ENCODE data around the gene BABAM1.
A peak's percentile ranks its signal among the peaks of the same experiment; 100 is the strongest.
"Not testable (repeated sequence)": the region's sequence is repeated elsewhere in the genome, so short reads cannot be mapped to it uniquely, and the experiment has no call there.

Gene BABAM1

DNA sequence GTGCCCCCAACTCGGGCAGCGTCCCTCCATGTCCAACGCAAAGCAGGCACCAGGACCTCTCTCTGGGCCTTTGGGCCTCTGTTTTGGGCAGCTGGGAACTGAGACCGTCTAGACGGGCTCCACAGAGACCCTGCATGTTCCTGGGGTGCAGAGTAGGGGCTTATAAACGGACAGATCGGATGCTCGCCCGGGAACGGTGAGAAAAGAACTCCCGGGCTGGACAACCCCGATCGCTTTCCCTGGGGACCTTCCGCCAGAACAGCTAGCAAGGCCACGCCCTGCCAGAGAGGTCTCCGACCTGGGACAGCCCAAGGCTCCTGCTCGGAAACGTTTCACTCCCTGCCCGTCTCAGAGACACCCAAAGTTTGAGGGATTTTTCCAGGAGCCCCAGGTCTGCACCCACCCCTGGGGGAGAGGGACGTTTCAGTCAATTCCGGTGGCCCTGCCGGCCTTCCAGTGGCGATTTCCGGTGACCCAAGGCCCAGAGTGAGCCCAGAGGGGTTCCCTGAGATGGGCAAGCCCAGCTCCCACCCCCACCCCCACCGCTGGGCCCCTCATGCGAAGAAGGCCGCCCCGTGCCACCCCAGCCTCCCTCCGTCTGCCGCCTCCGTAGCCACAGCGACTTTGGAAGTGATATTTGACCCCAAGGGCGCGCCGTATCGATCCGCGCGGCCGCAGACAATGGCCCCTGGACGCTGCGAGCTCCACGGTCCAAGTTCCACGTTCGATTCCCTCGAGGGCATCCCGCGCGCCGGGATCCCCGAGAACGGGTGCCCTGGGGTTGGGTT lies 23.2 kb upstream of the BABAM1 start:
- no peak for DNase-seq

- DNase-seq = no peak
Measured at GRCh38 chr19:17244618-17245534, 22.4 kb upstream of the BABAM1 start.

GRCh38 chr19:17245535-17245984 lies 21.7 kb upstream of the BABAM1 start, which contains the start of gene NR2F6:
Gene NR2F6, minus strand, starts transcription at chr19:17245919. Its CDS starts 699 bp downstream, at chr19:17245220.
- no peak for DNase-seq

DNA sequence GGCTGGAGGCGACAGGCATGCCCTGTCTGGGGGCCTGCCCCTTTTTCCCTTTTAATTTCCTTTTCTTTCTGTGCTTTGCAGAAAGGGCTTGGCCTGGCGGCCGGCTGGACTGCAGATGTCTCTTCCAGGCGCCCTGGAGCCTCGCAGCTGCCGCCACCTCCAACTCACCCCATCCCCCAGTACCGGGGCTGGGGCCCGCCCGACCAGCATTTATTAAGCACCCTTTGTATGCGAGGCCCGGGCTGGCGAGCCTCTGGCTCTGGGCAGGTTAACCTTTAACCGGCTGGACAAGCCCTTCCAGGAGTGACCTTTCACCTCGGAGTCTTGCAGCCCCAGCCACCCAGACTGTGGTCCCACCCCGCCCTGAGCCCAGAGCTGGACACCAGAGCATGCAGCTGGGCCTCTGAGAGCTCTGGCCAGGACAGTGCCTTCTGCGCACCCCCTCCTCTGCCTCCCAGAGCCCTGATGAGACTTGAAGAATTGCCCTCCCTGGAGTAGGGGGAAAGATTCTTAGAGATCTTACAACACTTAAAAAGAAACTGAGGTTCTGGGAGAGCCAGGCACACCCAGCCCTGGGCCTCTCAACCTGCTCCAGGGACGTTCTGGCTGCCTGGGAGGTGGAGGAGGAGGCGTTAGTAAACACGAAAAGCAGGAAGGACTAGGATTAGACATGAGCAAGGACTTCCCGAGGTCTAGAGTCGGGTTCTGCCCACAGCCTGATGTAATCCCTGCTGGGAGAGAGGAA lies 20.4 kb upstream of the BABAM1 start:
- DNase-seq = no peak

DNA sequence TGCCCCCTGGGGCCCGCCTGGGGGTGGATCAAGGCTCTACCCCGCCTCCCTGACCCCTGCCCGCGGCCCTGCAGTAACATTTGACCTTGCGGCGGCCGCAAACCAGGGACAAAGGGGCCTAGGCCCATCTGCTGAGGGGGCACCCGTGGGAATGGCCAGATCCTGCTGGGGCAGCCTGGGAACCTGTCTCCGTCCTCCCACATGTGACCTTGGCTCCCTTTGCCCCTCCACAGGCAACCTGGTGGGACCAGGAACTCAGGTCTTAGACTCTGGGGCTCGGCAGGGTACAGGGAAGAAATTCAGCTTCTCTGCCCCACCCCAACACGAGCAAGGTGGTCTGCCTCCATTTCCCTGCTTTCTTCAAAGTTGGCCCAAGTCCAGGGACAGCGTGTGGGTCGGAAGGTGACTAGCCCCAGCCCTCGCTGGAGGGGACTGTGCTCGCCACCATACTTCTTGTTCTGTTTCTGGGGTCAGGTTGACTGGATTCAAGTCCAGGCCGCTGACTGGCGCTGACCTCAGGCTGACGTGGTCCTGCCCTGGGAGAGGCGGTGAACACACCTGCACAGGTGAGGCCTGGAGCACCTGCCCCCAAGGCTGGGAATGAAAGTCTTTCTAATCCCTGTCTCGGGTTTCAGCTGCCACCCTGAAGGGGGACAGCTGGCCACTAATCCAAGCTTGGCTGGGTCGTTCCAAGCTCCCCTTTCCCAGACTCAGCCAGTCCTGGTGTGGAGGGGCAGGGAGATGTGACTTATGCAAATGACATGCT lies 19.0 kb upstream of the BABAM1 start:
- DNase-seq = no peak

DNA sequence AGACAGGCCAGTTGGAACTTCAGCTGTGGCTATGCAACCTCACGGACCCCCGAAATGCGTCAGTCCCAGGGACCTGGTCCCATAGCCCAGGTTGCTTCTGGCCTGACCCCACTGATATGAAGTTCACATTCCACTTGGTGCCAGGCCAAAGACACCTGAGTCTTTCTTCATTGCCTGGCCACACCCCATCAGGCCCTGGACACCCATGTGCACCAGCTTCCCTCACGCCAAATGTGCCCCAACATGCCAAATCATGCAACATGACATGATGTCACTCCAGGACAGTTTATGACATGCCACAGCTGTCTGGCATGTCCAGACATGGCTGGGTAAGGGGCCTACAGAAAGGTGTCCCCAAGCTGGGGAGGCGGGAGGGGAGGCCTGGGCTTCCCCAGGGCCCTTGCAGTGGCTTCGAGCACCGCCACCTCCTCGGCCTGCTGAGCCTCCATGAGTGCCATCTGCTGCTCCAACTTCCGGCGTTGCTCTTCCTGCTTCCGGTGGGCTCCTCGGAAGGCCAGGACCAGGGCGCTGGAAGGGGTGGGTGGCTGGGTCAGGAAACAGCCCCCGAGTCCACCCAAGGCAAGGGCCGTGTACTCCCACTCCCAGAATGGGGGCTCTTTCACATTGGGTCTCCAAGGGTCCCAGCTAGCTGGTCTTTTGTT lies 17.2 kb upstream of the BABAM1 start:
- DNase-seq = no peak

DNA sequence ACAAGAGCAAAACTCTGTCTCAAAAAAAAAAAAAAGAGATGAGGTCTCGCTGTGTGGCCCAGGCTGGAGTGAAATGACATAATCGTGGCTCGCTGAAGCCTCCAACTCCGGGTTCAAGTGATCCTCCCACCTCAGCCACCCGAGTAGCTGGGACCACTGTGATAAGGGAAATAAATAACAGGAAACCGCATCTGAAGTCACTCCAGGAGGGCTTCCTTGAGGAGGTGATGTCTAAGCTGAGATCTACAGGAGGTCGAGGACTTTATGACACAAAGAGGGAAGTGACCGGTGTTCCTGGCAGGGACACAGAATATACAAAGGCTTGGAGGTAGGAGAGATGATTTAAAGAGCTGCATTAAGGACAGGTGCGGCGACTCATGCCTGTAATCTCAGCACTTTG lies 12.6 kb upstream of the BABAM1 start:
- no peak for DNase-seq

DNA sequence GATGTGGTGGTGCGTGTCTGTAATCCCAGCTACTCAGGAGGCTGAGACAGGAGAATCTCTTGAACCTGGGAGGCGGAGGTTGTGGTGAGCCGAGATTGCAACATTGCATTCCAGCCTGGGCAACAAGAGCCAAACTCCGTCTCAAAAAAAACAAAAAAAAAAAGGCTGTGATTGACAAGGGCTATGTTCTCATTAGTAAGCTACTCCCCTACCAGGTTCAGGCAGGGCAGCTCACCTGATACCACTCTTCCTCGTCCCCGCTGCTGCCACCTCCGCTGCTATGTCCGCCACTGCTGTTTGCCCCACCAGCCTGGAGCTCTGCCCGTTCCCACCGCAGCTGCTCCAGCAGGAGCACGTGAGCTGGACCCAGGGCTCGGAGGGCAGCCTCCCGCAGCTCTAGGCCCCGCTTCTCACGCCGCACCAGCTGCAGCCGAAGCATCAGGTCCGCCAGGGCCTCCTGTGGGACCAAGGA lies 12.1 kb upstream of the BABAM1 start:
- DNase-seq = no peak

DNA sequence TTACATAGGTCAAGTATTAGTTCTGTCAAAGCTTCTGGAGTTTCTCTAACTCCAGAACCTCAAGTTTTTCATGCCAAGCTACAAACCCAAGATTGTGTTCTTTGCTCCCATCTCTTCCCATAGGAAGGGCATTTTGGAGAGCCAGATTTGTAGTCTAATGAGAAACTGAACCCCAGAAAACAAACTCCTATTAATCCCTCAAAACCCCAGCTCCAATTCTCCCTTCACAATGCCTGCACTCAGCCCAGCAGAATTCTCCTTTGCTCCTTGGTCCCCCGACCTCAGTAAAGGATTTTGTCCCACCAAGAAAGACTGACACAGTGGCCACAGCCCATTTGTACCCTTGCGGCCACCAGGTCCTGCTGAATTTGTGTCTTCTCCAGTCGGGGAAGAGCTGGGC lies 11.1 kb upstream of the BABAM1 start:
- DNase-seq = no peak

DNA sequence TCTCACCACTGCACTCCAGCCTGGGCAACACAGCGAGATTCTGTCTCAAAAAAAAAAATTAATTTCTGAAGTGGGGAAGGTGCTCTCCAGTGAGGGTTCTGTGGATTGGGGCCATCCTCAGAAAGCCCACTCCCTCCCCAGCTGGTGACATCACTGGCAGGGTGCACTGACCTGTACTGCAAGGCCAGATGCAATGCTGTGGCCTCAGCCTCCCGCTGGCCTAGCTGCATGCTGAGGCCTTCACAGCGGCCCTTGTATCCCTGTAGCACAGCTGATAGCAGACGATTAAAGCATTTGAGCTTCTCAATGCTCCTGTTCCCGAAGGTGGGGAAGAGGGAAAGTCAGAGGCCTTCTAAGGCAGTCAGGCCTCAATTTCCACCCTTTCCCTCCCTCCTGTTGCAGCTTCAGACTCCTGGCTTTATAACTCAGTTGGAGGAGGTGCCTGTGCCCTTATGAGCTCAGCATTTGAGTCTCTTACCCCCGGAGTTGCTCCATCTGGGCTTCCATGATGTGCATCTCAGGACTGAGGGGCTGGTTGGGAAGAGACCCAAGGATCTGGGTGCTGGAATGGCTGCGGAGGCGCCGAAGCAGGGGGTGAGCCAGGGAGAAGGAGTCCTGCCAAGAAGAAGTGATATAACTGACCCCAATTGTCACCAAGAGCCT lies 8.0 kb upstream of the BABAM1 start:
- no peak for DNase-seq

DNA sequence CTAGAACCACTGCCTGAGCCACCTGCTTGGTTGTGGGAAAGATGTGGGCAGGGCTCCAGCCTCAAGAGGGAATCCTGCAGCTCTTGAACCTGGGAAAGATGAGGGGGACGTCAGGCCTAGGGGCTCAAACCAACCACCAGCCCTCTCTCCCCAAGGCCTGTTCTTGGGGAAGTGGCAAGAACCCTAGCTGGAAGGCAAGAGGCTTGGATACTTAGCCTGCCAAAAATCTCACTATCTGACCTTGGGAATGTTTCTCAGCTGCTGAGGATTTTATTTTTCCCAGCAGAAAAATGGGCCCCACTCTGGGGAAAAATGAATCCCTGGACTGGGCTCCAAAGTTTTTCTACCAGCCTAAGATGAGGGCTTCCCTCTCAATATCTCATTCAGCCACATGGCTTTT lies 7.3 kb upstream of the BABAM1 start:
- no peak for DNase-seq

- peak; percentile 91 for DNase-seq
Measured at GRCh38 chr19:17260842-17261325, 6.4 kb upstream of the BABAM1 start.

DNA sequence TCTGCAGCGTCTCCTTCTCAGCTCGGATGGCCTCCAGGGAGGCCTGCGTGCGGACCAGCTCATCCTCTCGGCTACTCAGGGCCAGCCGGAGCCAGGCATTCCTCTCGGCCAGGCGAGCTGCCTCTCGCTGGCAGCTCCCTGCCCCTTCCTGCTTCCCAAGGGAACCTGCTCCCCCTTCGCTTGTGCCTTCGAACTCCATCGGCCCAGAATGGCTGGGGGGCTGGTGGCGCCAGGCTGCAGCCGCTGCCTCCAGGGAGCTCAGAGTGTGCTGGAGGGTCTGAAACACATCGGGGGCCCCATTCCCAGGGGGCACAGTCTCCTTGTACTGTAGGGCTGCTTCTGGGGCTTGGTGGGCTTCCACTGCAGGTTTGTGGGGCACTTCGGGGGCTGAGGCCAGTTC lies 4.7 kb upstream of the BABAM1 start:
- DNase-seq = no peak

GRCh38 chr19:17263712-17264640 lies 3.3 kb upstream of the BABAM1 start:
- DNase-seq = no peak

DNA sequence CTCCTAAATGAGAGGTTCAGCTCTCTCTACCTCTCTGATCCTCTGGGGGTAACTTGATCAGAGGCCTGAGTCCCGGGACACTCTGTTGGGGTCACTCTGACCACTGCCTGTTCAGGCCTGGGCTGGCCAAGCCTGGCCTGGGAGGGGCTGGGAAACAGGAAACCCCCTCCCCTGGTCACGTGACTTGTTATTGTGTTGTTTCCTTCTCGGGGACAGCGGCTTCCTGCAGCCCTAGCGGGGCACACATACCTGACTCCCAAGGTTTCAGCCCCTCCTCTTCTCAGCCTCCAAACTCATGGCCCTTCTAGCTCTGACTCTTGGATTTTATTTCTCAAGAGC lies 2.6 kb upstream of the BABAM1 start, which contains the start of gene USHBP1:
Gene USHBP1 (minus strand): TSS at position 105 of the 339 bp plus-strand sequence. CDS start 446 bp downstream, outside the sequence.
- no peak for DNase-seq

- no peak for DNase-seq
Measured at GRCh38 chr19:17266026-17266425, 1.2 kb upstream of the BABAM1 start.

DNA sequence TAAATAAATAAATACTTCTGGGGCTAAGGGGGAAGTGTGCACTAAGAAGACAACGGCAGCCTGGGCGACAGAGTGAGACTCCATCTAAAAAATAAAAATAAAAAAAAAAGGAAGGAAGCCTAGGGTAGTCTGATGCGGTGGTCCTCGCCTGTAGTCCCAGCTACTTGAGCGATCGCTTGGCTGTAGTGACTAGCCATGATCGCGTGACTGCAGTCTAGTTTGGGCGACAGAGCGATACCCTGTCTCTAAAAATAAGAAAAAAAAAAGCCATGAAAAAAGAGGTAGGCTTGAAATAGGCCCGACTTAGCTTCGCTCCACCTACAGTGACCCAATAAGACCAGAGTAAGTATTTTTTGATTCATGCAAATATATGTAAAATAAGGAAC lies 661 bp upstream of the BABAM1 start:
- DNase-seq = no peak

DNA sequence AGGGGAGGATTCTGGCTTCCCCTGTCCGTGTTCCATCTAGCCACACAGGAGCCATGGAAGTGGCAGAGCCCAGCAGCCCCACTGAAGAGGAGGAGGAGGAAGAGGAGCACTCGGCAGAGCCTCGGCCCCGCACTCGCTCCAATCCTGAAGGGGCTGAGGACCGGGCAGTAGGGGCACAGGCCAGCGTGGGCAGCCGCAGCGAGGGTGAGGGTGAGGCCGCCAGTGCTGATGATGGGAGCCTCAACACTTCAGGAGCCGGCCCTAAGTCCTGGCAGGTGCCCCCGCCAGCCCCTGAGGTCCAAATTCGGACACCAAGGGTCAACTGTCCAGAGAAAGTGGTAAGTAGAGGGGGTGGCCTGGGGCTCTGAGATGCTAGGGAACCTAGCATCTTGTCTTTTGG lies 1.5 kb downstream of the BABAM1 start:
- no peak for DNase-seq

DNA sequence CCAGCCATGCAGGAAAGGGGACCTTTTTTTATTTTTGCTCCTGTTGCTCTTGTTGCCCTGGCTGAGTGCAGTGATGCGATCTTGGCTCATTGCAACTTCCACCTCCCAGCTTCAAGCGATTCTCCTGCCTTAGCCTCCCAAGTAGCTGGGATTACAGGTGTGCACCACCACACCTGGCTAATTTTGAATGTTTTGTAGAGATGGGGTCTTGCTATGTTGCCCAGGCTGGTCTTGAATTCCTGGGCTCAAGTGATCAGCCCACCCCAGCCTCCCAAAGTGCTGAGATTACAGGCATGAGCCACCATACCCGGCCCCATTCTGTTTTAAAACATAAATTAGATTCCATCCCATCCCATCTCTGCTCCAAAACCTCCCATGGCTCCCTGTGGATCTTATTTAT lies 7.6 kb downstream of the BABAM1 start:
- DNase-seq = not testable (repeated sequence)
